SW480 (cell line): ENCODE measurements around the gene PTP4A2.
A peak's percentile ranks its signal among the peaks of the same experiment; 100 is the strongest.
"Not testable (repeated sequence)": the region's sequence is repeated elsewhere in the genome, so short reads cannot be mapped to it uniquely, and the experiment has no call there.

Source experiments
- DNase-seq: peaks from one replicate; pipeline ENCODE4 v3.0.0-alpha.2; 2016; ENCODE audit warnings: low spot score

PTP4A2 gene

GRCh38 chr1:31949862-31950261, 11.7 kb upstream of the PTP4A2 start:
- no peak for DNase-seq

GRCh38 chr1:31945677-31946076, 7.5 kb upstream of the PTP4A2 start:
- not testable (repeated sequence) for DNase-seq

GRCh38 chr1:31944205-31945089, 6.3 kb upstream of the PTP4A2 start:
- peak; percentile 90 for DNase-seq

GRCh38 chr1:31943546-31944184, 5.5 kb upstream of the PTP4A2 start:
- peak; percentile 34 for DNase-seq

GRCh38 chr1:31942061-31942460, 3.9 kb upstream of the PTP4A2 start:
- not testable (repeated sequence) for DNase-seq

- DNase-seq: peak; percentile 91
Observed at GRCh38 chr1:31939484-31940329, 1.5 kb upstream of the PTP4A2 start.

- peak; percentile 66 for DNase-seq
Observed at GRCh38 chr1:31937300-31938183, 626 bp downstream of the PTP4A2 start.

- no peak for DNase-seq
Observed at GRCh38 chr1:31936981-31937299, 1.2 kb downstream of the PTP4A2 start.

- peak; percentile 32 for DNase-seq
Observed at GRCh38 chr1:31936278-31936980, 1.7 kb downstream of the PTP4A2 start.

GRCh38 chr1:31934706-31935629, 3.2 kb downstream of the PTP4A2 start:
- peak; percentile 40 for DNase-seq

- no peak for DNase-seq
Observed at GRCh38 chr1:31932491-31933316, 5.5 kb downstream of the PTP4A2 start.

- peak; percentile 62 for DNase-seq
Observed at GRCh38 chr1:31931593-31932225, 6.5 kb downstream of the PTP4A2 start.

- no peak for DNase-seq
Observed at GRCh38 chr1:31930836-31931592, 7.2 kb downstream of the PTP4A2 start.

- no peak for DNase-seq
Observed at GRCh38 chr1:31927661-31927980, 10.5 kb downstream of the PTP4A2 start.

- no peak for DNase-seq
Observed at GRCh38 chr1:31926853-31927660, 11.1 kb downstream of the PTP4A2 start.

- DNase-seq: no peak
Observed at GRCh38 chr1:31926252-31926651, 11.9 kb downstream of the PTP4A2 start.

- not testable (repeated sequence) for DNase-seq
Observed at GRCh38 chr1:31925824-31926223, 12.3 kb downstream of the PTP4A2 start.
